PFSK-1 (cell line): Measurements from ENCODE around the gene NXPH4.

Experiments used
- FOXP2 ChIP-seq: optimal IDR thresholded peaks from 2 replicates; pipeline ENCODE3; 2011; ENCODE audit warnings: borderline replicate concordance, control low read depth, inconsistent platforms; ENCODE audit not compliant: insufficient read depth; ENCODE audit errors: extremely low read length, extremely low read depth
- POLR2AphosphoS5 ChIP-seq: IDR thresholded peaks from 2 replicates; pipeline ENCODE4 v1.6.1; 2012; ENCODE audit warnings: low read depth, mild to moderate bottlenecking, control low read depth, low read length, moderate library complexity
- SIN3A ChIP-seq: IDR thresholded peaks from 2 replicates; pipeline ENCODE4 v1.6.1; 2012; ENCODE audit warnings: mild to moderate bottlenecking, low read length, moderate library complexity, borderline replicate concordance; ENCODE audit not compliant: insufficient read depth
- TAF1 ChIP-seq: IDR thresholded peaks from 2 replicates; pipeline ENCODE4 v1.6.1; 2012; ENCODE audit warnings: low read length, control low read depth, borderline replicate concordance; ENCODE audit not compliant: insufficient read depth
- TF ChIP-seq, protein P1 (sequence below), 2 experiments: IDR thresholded peaks; 2 replicates each; pipeline versions ENCODE4 v1.6.1 to v1.8.0; 2011 to 2012; ENCODE audit warnings: low read depth in 2 of 2, low read length in 2 of 2, control low read depth in 1 of 2, inconsistent platforms in 1 of 2, mild to moderate bottlenecking in 1 of 2, moderate library complexity in 1 of 2; ENCODE audit not compliant: insufficient read depth in 1 of 2

NXPH4 gene

DNA sequence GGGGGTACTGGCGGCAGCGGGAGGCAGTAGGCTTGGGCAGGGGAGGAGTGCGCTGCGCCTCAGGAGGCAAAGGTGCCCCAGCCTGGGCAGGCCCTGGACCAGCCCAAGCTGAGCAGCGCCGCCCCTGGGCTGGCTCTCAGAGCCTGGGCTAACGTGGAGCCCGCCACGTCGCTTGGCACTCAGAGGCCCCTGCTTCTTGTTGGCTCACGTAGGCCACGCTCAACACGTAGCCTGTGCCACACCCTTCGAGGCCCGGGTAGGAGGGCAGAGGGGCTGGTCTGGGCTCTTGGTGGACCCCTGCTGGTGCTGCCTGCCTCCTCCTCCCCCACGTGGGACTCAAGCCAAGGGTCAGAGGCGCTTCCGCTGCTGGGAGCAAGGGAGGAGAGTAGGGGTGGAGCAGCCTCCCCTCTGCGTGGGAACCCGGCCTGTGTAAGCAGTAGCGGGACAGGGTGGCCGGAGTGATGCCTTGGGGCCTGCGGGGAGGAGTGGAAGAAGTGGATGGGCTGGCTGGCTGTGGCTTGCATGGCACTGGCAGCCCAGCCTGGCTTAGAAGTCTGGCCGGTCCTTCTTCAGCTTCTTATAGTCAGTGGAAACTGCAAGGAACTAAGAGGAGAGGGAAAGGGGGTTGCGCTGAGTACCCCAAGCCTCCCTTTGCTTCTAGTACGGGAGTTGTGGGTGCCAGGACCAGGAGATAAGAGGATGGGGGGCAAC is 18.6 kb downstream of the NXPH4 start:
- TF ChIP-seq, protein P1, sequence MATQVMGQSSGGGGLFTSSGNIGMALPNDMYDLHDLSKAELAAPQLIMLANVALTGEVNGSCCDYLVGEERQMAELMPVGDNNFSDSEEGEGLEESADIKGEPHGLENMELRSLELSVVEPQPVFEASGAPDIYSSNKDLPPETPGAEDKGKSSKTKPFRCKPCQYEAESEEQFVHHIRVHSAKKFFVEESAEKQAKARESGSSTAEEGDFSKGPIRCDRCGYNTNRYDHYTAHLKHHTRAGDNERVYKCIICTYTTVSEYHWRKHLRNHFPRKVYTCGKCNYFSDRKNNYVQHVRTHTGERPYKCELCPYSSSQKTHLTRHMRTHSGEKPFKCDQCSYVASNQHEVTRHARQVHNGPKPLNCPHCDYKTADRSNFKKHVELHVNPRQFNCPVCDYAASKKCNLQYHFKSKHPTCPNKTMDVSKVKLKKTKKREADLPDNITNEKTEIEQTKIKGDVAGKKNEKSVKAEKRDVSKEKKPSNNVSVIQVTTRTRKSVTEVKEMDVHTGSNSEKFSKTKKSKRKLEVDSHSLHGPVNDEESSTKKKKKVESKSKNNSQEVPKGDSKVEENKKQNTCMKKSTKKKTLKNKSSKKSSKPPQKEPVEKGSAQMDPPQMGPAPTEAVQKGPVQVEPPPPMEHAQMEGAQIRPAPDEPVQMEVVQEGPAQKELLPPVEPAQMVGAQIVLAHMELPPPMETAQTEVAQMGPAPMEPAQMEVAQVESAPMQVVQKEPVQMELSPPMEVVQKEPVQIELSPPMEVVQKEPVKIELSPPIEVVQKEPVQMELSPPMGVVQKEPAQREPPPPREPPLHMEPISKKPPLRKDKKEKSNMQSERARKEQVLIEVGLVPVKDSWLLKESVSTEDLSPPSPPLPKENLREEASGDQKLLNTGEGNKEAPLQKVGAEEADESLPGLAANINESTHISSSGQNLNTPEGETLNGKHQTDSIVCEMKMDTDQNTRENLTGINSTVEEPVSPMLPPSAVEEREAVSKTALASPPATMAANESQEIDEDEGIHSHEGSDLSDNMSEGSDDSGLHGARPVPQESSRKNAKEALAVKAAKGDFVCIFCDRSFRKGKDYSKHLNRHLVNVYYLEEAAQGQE (IDR thresholded peaks at IDR 0.05; ENCODE audit: insufficient read depth in 1 of 2, low read depth in 2 of 2, low read length in 2 of 2) = no peak
- TF ChIP-seq POLR2AphosphoS5 = peak; percentile 17; the same call in 1 of the 2 replicates

DNA sequence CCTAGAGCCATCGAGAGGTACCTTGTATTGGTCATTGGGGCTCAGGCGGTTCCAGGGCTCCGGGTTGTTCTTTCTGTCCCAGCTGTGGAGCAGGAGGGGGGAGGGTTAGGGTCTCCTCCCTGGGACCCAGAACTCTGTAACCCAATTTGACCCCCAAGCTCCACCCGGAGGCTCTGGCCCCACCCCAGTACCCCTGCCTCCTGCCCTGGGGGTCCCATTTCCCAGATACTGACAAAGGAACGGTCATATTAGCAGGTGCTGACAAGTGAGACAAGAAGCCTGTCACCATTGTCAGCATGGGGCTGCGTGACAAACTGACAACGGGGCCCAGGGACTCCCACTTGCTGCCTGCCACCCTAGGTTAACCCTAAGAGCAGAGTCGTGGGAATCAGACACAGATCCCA is 19.1 kb downstream of the NXPH4 start:
- no peak for TF ChIP-seq SIN3A
- TF ChIP-seq FOXP2 = no peak
- TF ChIP-seq, protein P1 (IDR thresholded peaks at IDR 0.05; ENCODE audit: insufficient read depth in 1 of 2, low read depth in 2 of 2, low read length in 2 of 2) = no peak
- no peak for TF ChIP-seq TAF1
- no peak; the same call in none of the 2 replicates for TF ChIP-seq POLR2AphosphoS5

DNA sequence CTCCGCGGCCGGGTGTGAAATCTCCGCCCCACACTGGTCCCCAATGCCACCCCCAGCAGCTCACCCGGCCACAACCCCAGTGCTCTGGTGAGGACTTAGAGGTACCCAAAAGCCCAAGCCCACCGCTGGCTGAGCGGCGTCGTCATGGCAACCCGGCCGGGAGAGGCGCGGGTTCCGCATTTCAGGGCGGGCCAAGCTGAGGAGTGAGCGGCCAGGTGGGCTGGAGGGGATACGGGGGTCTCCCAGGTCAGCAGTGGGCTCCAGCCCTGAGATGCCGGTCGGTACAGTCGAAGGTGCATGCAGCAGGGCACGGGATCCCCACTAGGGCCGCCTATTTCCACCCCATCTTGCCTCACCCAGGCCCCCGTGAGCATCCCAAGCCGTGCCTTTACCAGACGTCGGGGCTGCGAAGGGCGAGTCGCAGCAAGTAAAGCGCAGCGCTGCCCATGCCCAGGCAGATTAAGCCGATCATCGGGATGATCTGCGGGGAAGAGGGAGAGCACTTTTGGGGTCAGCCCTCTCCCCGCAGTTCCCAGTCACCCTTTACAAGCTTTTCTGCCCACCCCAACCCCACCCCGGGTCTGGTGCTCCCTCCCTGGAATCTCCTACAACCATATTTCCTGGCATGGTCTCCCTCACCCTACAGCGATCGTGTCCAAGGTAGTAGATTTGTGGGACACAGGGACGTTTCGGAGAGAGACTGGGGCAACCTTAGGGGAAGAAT is 19.8 kb downstream of the NXPH4 start:
- TF ChIP-seq FOXP2 (no peak), POLR2AphosphoS5 (peak; percentile 61)

DNA sequence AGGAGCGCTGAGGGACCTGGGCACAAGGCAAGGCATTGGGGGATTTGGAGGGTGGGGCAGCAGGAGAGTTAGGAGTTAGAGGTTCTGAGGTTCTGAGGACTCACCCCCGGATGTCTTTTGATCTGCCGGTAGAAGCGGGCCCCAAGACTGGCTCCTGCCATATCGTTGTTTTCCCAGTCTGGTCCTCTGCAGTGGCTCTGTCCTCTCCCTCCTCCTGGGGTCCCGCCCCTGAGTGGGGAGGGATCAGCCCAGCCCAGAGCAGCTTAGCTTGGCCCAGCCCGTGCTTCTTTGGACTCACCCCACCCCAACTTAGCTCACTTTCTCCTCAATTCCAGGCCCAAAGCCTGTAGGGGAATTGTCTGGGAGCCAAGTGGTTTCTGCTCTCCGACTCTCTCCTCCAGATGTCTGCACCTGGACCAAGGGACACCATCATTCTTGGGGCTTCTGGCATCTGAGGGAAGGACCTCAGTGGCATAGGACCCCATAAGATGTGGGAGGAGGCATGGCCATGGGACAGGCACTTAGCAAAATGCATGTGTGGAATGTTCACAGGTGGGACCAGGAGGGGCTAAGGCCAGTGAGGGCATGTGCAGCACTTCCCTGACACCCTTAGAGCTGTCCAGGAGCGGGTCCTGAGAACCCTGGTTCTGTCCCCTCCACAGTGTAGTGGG is 20.5 kb downstream of the NXPH4 start:
- TF ChIP-seq SIN3A (no peak), POLR2AphosphoS5 (no peak), TAF1 (no peak), FOXP2 (no peak)
- TF ChIP-seq, protein P1 (IDR thresholded peaks at IDR 0.05; ENCODE audit: insufficient read depth in 1 of 2, low read depth in 2 of 2, low read length in 2 of 2) = no peak

DNA sequence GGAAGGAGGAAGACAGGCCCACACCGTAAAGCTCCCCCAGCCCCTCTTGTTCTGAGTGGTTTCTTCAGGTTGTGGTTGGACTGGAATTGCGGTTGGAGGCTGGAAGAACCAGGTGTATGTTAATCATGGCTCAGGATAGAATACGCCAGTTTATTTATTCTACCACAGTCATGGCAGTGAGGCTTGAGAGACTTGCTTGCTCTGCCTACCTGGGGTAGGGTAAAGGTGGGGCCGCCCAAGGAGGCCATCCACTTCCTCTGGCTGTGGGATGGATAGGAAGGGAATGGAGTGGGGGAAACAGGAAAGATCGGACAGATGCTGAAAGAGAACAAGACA is 21.0 kb downstream of the NXPH4 start:
- TF ChIP-seq TAF1 (no peak), FOXP2 (no peak), SIN3A (no peak), POLR2AphosphoS5 (no peak)
- TF ChIP-seq, protein P1 (IDR thresholded peaks at IDR 0.05; ENCODE audit: insufficient read depth in 1 of 2, low read depth in 2 of 2, low read length in 2 of 2) = no peak
